Lower leg skin (tissue), 4 donors: ENCODE measurements around the gene EIF2S1. TPM values are rescaled to one million over a fixed set of nuclear protein-coding genes. Genes with fewer than 3 reads are reported as not detected.

Source experiments
- DNase-seq, 2 donors: peaks; one replicate each; pipeline ENCODE4 v3.0.0-alpha.2; 2019; ENCODE audit warnings: low spot score in 2 of 2
- H3K4me3 ChIP-seq: fragments of 200-600 bp; sonication (generic); 2 replicates; pipeline ENCODE4 v1.5.1; 2017; ENCODE audit warnings: mild to moderate bottlenecking, low read depth; ENCODE audit not compliant: poor library complexity, severe bottlenecking
- POLR2A ChIP-seq, 2 donors: fragments of 450-650 bp; IDR thresholded peaks; one replicate each; pipeline ENCODE4 v1.6.1; 2016 to 2017; ENCODE audit warnings: antibody characterized with exemption in 2 of 2, mild to moderate bottlenecking in 1 of 2, moderate library complexity in 1 of 2
- WGBS, 2 donors: methylation state at CpG; one replicate each; pipeline ENCODE4 v1.1.5; 2018; 5-methylcytosine and 5-hydroxymethylcytosine counted together
- intact Hi-C: fragments of 100-400 bp; cut with DNase I; formaldehyde crosslinking; loops from one replicate; pipeline ENCODE4 v1.15.0; 2023; ENCODE audit warnings: low total_unique reads
- total RNA-seq, 4 donors: library from RNA; depleted of rRNA; stranded (reverse); fragments of >200 nt; gene quantifications; one replicate each; pipeline ENCODE4 v1.1.0, GENCODE V29; 2016
- TF ChIP-seq, protein P1 (sequence below), 3 donors: fragments of 450-650 bp; IDR thresholded peaks; one replicate each; pipeline ENCODE4 v1.5.1; 2016; ENCODE audit warnings: antibody characterized with exemption in 3 of 3, mild to moderate bottlenecking in 3 of 3, moderate library complexity in 2 of 3

The EIF2S1 gene
- total RNA-seq, 4 donors from 2014 or later: 72.3 to 113 (median 96.4) TPM

DNA sequence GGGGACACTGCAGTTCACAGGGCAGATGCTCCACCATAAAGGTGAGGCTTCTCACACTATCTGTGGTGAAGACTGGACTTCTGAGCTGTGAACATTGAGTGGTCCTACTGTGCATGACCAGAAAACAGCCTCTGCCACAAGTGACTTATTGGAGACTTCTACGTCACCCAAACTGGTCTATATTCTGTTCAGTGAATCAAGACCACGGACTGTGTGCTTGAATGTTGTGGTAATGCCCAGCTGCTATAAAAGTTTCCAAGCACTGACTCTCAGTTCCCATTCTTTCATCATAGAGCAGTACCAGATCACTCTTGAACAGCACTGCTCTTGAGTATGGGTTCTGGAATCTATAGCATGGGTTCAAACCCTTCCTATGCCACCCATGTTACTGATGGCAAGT, 56.7 kb downstream of the EIF2S1 start:
- no peak for TF ChIP-seq POLR2A (IDR thresholded peaks at IDR 0.05)
- TF ChIP-seq, protein P1, sequence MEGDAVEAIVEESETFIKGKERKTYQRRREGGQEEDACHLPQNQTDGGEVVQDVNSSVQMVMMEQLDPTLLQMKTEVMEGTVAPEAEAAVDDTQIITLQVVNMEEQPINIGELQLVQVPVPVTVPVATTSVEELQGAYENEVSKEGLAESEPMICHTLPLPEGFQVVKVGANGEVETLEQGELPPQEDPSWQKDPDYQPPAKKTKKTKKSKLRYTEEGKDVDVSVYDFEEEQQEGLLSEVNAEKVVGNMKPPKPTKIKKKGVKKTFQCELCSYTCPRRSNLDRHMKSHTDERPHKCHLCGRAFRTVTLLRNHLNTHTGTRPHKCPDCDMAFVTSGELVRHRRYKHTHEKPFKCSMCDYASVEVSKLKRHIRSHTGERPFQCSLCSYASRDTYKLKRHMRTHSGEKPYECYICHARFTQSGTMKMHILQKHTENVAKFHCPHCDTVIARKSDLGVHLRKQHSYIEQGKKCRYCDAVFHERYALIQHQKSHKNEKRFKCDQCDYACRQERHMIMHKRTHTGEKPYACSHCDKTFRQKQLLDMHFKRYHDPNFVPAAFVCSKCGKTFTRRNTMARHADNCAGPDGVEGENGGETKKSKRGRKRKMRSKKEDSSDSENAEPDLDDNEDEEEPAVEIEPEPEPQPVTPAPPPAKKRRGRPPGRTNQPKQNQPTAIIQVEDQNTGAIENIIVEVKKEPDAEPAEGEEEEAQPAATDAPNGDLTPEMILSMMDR (IDR thresholded peaks at IDR 0.05): no peak
- 83 to 85% methylated on average over 2 of the region's 2 CpGs for WGBS, 2 donors
- intact Hi-C loops: no loop called here
- no peak overlapping the region for H3K4me3 ChIP-seq
- no peak for DNase-seq

DNA sequence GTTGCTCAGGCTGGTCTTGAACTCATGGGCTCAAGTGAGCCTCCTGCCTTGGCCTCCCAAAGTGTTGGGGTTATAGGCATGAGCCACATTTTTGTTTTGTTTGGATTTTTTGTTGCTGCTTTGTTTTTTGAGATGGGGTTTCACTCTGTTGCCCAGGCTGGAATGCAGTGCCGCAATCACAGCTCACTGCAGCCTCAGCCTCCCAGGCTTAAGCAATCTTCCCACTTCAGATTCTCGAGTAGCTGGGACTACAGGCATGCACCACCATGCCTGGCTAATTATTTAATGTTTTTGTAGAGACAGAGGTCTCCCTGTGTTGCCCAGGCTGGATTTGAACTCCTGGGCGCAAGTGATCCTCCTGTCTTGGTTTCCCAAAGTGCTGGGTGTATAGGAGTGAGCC, 57.5 kb downstream of the EIF2S1 start:
- 72 to 74% methylated on average over 3 of the region's 3 CpGs for WGBS, 2 donors
- TF ChIP-seq POLR2A (IDR thresholded peaks at IDR 0.05): no peak
- TF ChIP-seq, protein P1 (IDR thresholded peaks at IDR 0.05): no peak
- intact Hi-C loops: no loop called here
- H3K4me3 ChIP-seq: no peak overlapping the region
- no peak for DNase-seq

DNA sequence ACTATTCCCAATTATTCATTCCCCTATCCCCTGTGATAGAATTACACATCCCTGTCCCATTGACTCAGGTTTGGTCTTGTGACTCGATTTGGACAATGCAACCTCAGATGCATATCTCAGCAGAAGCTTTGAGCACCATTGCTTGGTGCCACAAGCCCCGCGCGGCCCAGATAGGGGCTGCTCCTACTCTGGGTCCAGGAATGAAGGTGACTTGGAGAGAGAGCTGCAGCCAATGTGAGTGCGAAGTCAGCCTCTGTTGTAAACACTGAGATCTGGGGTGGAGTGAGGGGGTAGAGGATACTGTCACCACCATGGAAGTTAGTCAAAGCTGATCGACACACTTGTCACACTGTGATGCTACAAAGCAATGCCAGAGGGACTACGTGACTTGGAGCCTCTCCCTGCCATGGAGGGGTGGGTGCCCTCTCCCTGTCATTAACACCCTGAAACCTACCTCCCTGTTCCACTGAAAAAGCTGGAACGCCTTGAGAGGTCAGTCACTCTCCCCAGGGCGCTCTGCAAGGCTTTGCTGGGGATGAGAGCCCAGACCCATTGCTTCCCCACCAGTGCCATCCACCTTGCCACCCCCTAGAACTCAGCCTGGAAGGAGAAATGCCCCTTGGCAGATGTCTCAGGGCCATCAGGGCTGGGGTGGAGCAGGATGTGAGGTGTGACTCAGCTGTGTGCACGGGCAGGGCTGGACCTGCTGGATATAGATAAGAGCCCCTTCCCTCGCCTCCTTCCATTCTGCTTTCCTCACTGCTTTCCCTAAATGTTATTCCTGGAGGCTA, 58.5 kb downstream of the EIF2S1 start:
- intact Hi-C loops: no loop called here
- 56 to 67% methylated on average over 11 of the region's 11 CpGs for WGBS, 2 donors
- no peak for DNase-seq
- H3K4me3 ChIP-seq: no peak overlapping the region
- TF ChIP-seq, protein P1 (IDR thresholded peaks at IDR 0.05): no peak
- no peak for TF ChIP-seq POLR2A (IDR thresholded peaks at IDR 0.05)

DNA sequence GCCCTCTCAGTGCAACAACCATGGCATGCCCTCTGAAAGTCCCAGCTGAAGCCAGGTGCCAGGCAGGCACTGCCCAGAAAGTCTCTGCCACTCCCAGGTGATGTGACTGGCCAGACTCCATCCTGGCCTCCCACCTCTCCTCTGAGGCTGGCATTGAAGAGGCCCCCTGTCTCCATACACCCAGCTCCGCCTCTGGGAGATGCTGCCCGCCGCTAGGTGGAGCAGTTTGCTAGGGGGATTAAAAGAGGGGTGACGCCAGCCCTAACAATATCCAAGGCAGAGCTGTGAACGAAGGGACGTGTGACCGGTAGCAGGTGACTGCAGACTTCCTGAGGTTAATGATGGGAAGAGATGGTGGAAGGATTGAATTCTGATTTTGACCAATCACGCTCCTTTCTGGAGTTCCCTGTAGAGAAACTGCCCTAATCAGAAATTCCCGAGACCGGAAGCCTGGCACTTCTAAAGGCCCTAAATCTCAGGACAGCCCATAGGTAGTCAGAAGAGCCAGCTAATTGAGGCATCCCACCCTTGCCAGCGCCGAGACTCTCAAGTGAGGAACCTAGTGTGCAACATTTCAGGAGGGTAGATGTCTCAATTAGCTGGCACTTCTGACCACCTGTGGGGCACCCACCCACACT, 60.1 kb downstream of the EIF2S1 start:
- WGBS, 2 donors: 78 to 85% methylated on average over 12 of the region's 12 CpGs
- DNase-seq: no peak
- TF ChIP-seq, protein P1 (IDR thresholded peaks at IDR 0.05): no peak
- H3K4me3 ChIP-seq: no peak overlapping the region
- intact Hi-C loops: no loop called here

DNA sequence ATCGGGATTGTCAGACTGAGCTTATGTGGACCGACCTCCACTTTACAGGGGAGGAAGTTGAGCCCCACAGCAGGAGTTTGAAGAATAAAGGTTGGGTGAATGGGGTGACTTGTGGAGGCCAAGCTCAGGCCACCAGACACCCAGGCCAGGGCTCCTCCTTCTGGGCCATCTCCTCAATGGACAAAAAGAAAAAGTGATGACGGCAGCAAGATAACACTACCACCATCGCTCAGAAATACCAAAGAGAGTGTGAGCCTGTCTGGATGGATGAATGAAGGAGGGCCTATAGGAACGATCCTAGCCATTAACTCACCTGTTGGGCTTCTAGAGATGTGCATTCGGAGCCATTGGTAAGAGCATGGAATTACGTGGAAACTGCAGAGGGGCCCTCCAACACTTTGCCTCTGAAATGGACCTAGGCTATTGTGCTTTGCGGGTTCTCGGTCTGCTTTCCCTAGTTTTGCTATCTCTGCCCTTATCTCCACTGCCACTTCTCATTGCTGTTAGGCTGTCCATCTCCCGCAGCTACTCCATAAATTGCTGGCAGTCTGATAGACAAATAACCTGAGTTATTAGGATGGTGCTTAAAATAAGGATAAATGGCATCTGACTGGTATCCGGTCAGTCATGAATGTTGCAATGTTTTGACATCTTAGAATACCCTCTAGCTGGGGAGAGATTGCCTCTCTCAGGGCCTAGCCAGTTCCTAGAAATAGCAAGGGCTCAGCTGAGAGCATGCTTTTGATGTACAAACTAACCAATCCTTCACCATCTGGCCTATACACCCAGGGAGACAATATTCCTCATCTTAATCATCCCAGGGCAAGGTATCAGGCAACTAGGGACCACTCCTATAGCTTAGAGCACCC, 61.5 kb downstream of the EIF2S1 start:
- intact Hi-C loops: no loop called here
- 89 to 95% methylated on average over 11 of the region's 11 CpGs for WGBS, 2 donors
- DNase-seq: no peak
- TF ChIP-seq, protein P1 (IDR thresholded peaks at IDR 0.05): no peak
- no peak for TF ChIP-seq POLR2A (IDR thresholded peaks at IDR 0.05)
- no peak overlapping the region for H3K4me3 ChIP-seq
